Activated CD8-positive, alpha-beta memory T cell treated with anti-CD3 and anti-CD28 coated beads for 36 hours (primary cell): ENCODE measurements around the gene HPN. TPM values are rescaled to one million over a fixed set of nuclear protein-coding genes. Genes with fewer than 3 reads are reported as not detected.
"Not testable (repeated sequence)": the region's sequence is repeated elsewhere in the genome, so short reads cannot be mapped to it uniquely, and the experiment has no call there.

Experiments used
- CTCF ChIA-PET: fragments of 350-600 bp; sonication (Branson Sonifier 250); formaldehyde crosslinking; loops from one replicate; lab custom pipeline; 2021; ENCODE audit warnings: antibody characterized with exemption; lab: Charles Lee
- POLR2A ChIA-PET: fragments of 350-600 bp; sonication (Branson Sonifier 250); formaldehyde crosslinking; loops from one replicate; lab custom pipeline; 2021; ENCODE audit warnings: antibody characterized with exemption; lab: Charles Lee
- total RNA-seq, 2 experiments: library from RNA; stranded (reverse); gene quantifications; one replicate each; pipeline ENCODE4 v1.2.3, GENCODE V29; 2021

HPN gene
- total RNA-seq, 2 experiments from 2014 or later = not detected

GRCh38 chr19:35006342-35006998 is 35.1 kb upstream of the HPN start:
- ChIA-PET POLR2A (interaction anchor here (1.1 kb wide), 1 partner anchor 25 kb away, joined by 3 read pairs; no protein-coding TSS in a partner anchor), CTCF (interaction anchor here (0.9 kb wide), 1 partner anchor 38 kb away, joined by 3 read pairs; no protein-coding TSS in a partner anchor)

GRCh38 chr19:35006999-35007365 is 34.5 kb upstream of the HPN start:
- POLR2A ChIA-PET = interaction anchor here (1.1 kb wide), 1 partner anchor 24 kb away, joined by 3 read pairs; no protein-coding TSS in a partner anchor
- CTCF ChIA-PET = no interaction called here

- CTCF ChIA-PET, POLR2A ChIA-PET: not testable (repeated sequence)
Measured at GRCh38 chr19:35007427-35007826, 34.1 kb upstream of the HPN start.

- POLR2A ChIA-PET = no interaction called here
- CTCF ChIA-PET = interaction anchor here (7.0 kb wide), 1 partner anchor 36 kb away, joined by 65 read pairs; no protein-coding TSS in a partner anchor
Measured at GRCh38 chr19:35008891-35009341, 32.6 kb upstream of the HPN start.

- POLR2A ChIA-PET = no interaction called here
Measured at GRCh38 chr19:35009424-35010415, 31.8 kb upstream of the HPN start.

GRCh38 chr19:35011091-35011689 is 30.3 kb upstream of the HPN start:
- POLR2A ChIA-PET = interaction anchor here (1.2 to 4.1 kb wide), 2 partner anchors 11 to 27 kb away, joined by 3 to 21 read pairs; partner anchors contain the start of gene GRAMD1A
- CTCF ChIA-PET = interaction anchor here (0.7 to 7.0 kb wide), 8 partner anchors 10 to 1026 kb away, joined by 3 to 65 read pairs (median 5); no protein-coding TSS in a partner anchor

More at GRCh38 chr19:35009424-35010415, 31.8 kb upstream of the HPN start:
- CTCF ChIA-PET = interaction anchor here (1.8 to 7.0 kb wide), 2 partner anchors 14 to 36 kb away, joined by 4 to 65 read pairs; no protein-coding TSS in a partner anchor

- ChIA-PET CTCF (interaction anchor here (0.8 to 7.0 kb wide), 10 partner anchors 10 to 44 kb away, joined by 3 to 65 read pairs (median 4); partner anchors contain the start of gene GRAMD1A), POLR2A (interaction anchor here (1.2 to 4.1 kb wide), 2 partner anchors 11 to 28 kb away, joined by 3 to 21 read pairs; partner anchors contain the start of gene GRAMD1A)
Measured at GRCh38 chr19:35011737-35012682, 29.5 kb upstream of the HPN start.

GRCh38 chr19:35013041-35013819 is 28.3 kb upstream of the HPN start:
- CTCF ChIA-PET = interaction anchor here (0.7 to 7.0 kb wide), 9 partner anchors 12 to 45 kb away, joined by 3 to 65 read pairs (median 4); partner anchors contain the start of gene GRAMD1A
- POLR2A ChIA-PET = interaction anchor here (1.1 to 4.1 kb wide), 2 partner anchors 13 to 86 kb away, joined by 4 to 21 read pairs; partner anchors contain the start of gene GRAMD1A

GRCh38 chr19:35013820-35014754 is 27.4 kb upstream of the HPN start:
- CTCF ChIA-PET = interaction anchor here (1.3 to 7.0 kb wide), 5 partner anchors 13 to 53 kb away, joined by 3 to 65 read pairs (median 5); partner anchors contain the start of gene GRAMD1A
- POLR2A ChIA-PET = interaction anchor here (1.1 to 4.1 kb wide), 3 partner anchors 13 to 87 kb away, joined by 4 to 21 read pairs (median 4); partner anchors contain the start of gene GRAMD1A

GRCh38 chr19:35014774-35015173 is 26.7 kb upstream of the HPN start:
- CTCF ChIA-PET = interaction anchor here (1.5 to 7.0 kb wide), 3 partner anchors 14 to 52 kb away, joined by 3 to 65 read pairs (median 19); partner anchors contain the start of gene GRAMD1A
- POLR2A ChIA-PET = interaction anchor here (1.2 to 4.1 kb wide), 2 partner anchors 14 to 42 kb away, joined by 4 to 21 read pairs; partner anchors contain the start of gene GRAMD1A

- POLR2A ChIA-PET = interaction anchor here (4.1 kb wide), 1 partner anchor 15 kb away, joined by 21 read pairs; the partner anchor contains the start of gene GRAMD1A
- CTCF ChIA-PET = interaction anchor here (1.5 to 7.0 kb wide), 2 partner anchors 42 to 51 kb away, joined by 3 to 65 read pairs; no protein-coding TSS in a partner anchor
Measured at GRCh38 chr19:35015270-35015953, 26.1 kb upstream of the HPN start.

- ChIA-PET CTCF (interaction anchor here (1.5 kb wide), 1 partner anchor 48 kb away, joined by 6 read pairs; no protein-coding TSS in a partner anchor), POLR2A (no interaction called here)
Measured at GRCh38 chr19:35015954-35016351, 25.6 kb upstream of the HPN start.

- ChIA-PET CTCF (interaction anchor here (0.7 to 1.5 kb wide), 2 partner anchors 45 to 50 kb away, joined by 4 to 6 read pairs; no protein-coding TSS in a partner anchor), POLR2A (no interaction called here)
Measured at GRCh38 chr19:35017507-35017906, 24.0 kb upstream of the HPN start.

GRCh38 chr19:35018379-35018778 is 23.1 kb upstream of the HPN start:
- CTCF ChIA-PET = no interaction called here
- POLR2A ChIA-PET = no interaction called here
